IPS-18a (cell line): ENCODE measurements around the gene MAPK10.

ENCODE experiments used
- H3K27ac ChIP-seq: one replicate; pipeline ENCODE4 v1.5.1; 2013; ENCODE audit warnings: low read length
- H3K27me3 ChIP-seq: one replicate; pipeline ENCODE4 v1.6.1; 2013; ENCODE audit warnings: mild to moderate bottlenecking, low read length; ENCODE audit not compliant: control insufficient read depth, insufficient read depth
- H3K36me3 ChIP-seq: one replicate; pipeline ENCODE4 v1.6.1; 2013; ENCODE audit warnings: low read depth, low read length; ENCODE audit not compliant: control insufficient read depth
- H3K4me1 ChIP-seq: one replicate; pipeline ENCODE4 v1.6.1; 2013; ENCODE audit warnings: low read depth, low read length; ENCODE audit not compliant: control insufficient read depth
- H3K4me3 ChIP-seq: one replicate; pipeline ENCODE4 v1.5.1; 2013; ENCODE audit warnings: low read length
- H3K9ac ChIP-seq: one replicate; pipeline ENCODE4 v1.6.1; 2013; ENCODE audit warnings: mild to moderate bottlenecking, low read length, moderate library complexity
- H3K9me3 ChIP-seq: one replicate; pipeline ENCODE4 v1.6.1; 2013; ENCODE audit warnings: low read depth, low read length; ENCODE audit not compliant: control insufficient read depth

MAPK10 gene

DNA sequence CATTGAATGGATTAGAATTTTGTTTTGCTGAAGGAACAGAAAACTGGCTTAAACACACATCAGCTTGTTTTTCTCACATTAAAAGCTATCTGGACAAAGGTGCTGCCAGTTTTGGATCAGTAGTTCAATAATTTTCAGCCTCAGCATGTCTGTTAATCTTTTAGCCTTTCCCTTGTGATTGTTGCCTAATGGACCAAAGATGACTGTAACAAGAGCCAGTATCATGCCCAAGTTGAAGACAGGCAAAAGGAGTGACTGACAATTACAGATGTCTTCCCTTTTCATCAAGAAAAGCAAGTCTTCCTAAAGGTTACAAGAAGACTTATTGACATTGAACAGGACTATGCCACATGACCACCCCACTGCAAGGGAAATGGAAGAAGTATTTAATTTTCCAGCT, 419.7 kb downstream of the MAPK10 start:
- Histone ChIP-seq H3K27me3 (no peaks in the 10 kb centered on the region), H3K27ac (no peak overlapping the region), H3K9me3 (no peaks in the 10 kb centered on the region), H3K36me3 (no peaks in the 10 kb centered on the region), H3K4me1 (no peaks in the 10 kb centered on the region), H3K9ac (no peak overlapping the region), H3K4me3 (no peak overlapping the region)
